ENCODE results near the gene VSNL1.

The VSNL1 gene

GRCh38 chr2:17605696-17606095 is 65.2 kb downstream of the VSNL1 start:
- no peak overlapping the region for H3K4me3 ChIP-seq (ENCODE audit: low read length, poor library complexity, severe bottlenecking)
- H3K36me3 ChIP-seq (ENCODE audit: insufficient read depth, low read length), result no peaks in the 10 kb centered on the region
- no peak overlapping the region for H3K9ac ChIP-seq (ENCODE audit: low read depth, low read length, poor library complexity, severe bottlenecking)
- H3K9me2 ChIP-seq (replicated peaks; ENCODE audit: low read depth, low read length), result no peaks in the 10 kb centered on the region
- no peaks in the 10 kb centered on the region for H3K79me2 ChIP-seq (ENCODE audit: insufficient read depth, low read length)
- H3K9me3 ChIP-seq (ENCODE audit: insufficient read depth, low read depth, low read length), result no peaks in the 10 kb centered on the region
- TF ChIP-seq CTCF (conservative IDR thresholded peaks at IDR 0.05; ENCODE audit: low read length), result no peak
- no peaks in the 10 kb centered on the region for H3F3A ChIP-seq (ENCODE audit: low read depth)
- no peaks in the 10 kb centered on the region for H4K20me1 ChIP-seq (ENCODE audit: insufficient read depth, low read length, poor library complexity, severe bottlenecking)
- H3K27me3 ChIP-seq (ENCODE audit: insufficient read depth, low read length, poor library complexity, severe bottlenecking), result no peaks in the 10 kb centered on the region
- no peak overlapping the region for H3K4me2 ChIP-seq (ENCODE audit: low read depth, low read length, poor library complexity, severe bottlenecking)
- no peaks in the 10 kb centered on the region for H3K4me1 ChIP-seq (ENCODE audit: insufficient read depth, low read length, poor library complexity, severe bottlenecking)
- H2AFZ ChIP-seq (ENCODE audit: low read length), result no peak overlapping the region

GRCh38 chr2:17606851-17607250 is 66.4 kb downstream of the VSNL1 start:
- TF ChIP-seq CTCF (conservative IDR thresholded peaks at IDR 0.05; ENCODE audit: low read length) (no peak), EZH2phosphoT487 (IDR thresholded peaks at IDR 0.05; ENCODE audit: borderline replicate concordance) (no peak)
- Histone ChIP-seq H3K9me3 (ENCODE audit: insufficient read depth, low read depth, low read length) (no peaks in the 10 kb centered on the region), H3F3A (ENCODE audit: low read depth) (no peaks in the 10 kb centered on the region), H3K4me3 (ENCODE audit: low read length, poor library complexity, severe bottlenecking) (no peak overlapping the region), H3K36me3 (ENCODE audit: insufficient read depth, low read length) (no peaks in the 10 kb centered on the region), H3K9me2 (replicated peaks; ENCODE audit: low read depth, low read length) (no peaks in the 10 kb centered on the region), H3K9ac (ENCODE audit: low read depth, low read length, poor library complexity, severe bottlenecking) (no peak overlapping the region), H3K4me2 (ENCODE audit: low read depth, low read length, poor library complexity, severe bottlenecking) (no peak overlapping the region), H3K27me3 (ENCODE audit: insufficient read depth, low read length, poor library complexity, severe bottlenecking) (no peaks in the 10 kb centered on the region), H3K79me2 (ENCODE audit: insufficient read depth, low read length) (no peaks in the 10 kb centered on the region), H3K4me1 (ENCODE audit: insufficient read depth, low read length, poor library complexity, severe bottlenecking) (no peaks in the 10 kb centered on the region), H2AFZ (ENCODE audit: low read length) (no peak overlapping the region), H4K20me1 (ENCODE audit: insufficient read depth, low read length, poor library complexity, severe bottlenecking) (no peaks in the 10 kb centered on the region)

- TF ChIP-seq EZH2phosphoT487 (IDR thresholded peaks at IDR 0.05; ENCODE audit: borderline replicate concordance), result no peak
- no peak for TF ChIP-seq CTCF (conservative IDR thresholded peaks at IDR 0.05; ENCODE audit: low read length)
- no peak overlapping the region for H3K4me2 ChIP-seq (ENCODE audit: low read depth, low read length, poor library complexity, severe bottlenecking)
Observed at GRCh38 chr2:17607379-17607778, 66.9 kb downstream of the VSNL1 start.

More at GRCh38 chr2:17607379-17607778, 66.9 kb downstream of the VSNL1 start:
- Histone ChIP-seq H3K79me2 (ENCODE audit: insufficient read depth, low read length) (no peaks in the 10 kb centered on the region), H3K36me3 (ENCODE audit: insufficient read depth, low read length) (no peaks in the 10 kb centered on the region), H4K20me1 (ENCODE audit: insufficient read depth, low read length, poor library complexity, severe bottlenecking) (no peaks in the 10 kb centered on the region), H3K27me3 (ENCODE audit: insufficient read depth, low read length, poor library complexity, severe bottlenecking) (no peaks in the 10 kb centered on the region), H3K9me3 (ENCODE audit: insufficient read depth, low read depth, low read length) (no peaks in the 10 kb centered on the region), H3K4me1 (ENCODE audit: insufficient read depth, low read length, poor library complexity, severe bottlenecking) (no peaks in the 10 kb centered on the region), H3K4me3 (ENCODE audit: low read length, poor library complexity, severe bottlenecking) (no peak overlapping the region), H3K9me2 (replicated peaks; ENCODE audit: low read depth, low read length) (no peaks in the 10 kb centered on the region), H2AFZ (ENCODE audit: low read length) (no peak overlapping the region), H3K9ac (ENCODE audit: low read depth, low read length, poor library complexity, severe bottlenecking) (no peak overlapping the region), H3F3A (ENCODE audit: low read depth) (no peaks in the 10 kb centered on the region)

Measured in Loucy (cell line).